Vagina (tissue), 2 donors: ENCODE measurements around the gene ANO10. TPM values are rescaled to one million over a fixed set of nuclear protein-coding genes. Genes with fewer than 3 reads are reported as not detected.

ENCODE experiments used
- DNase-seq, 2 donors: peaks; one replicate each; pipeline ENCODE4 v3.0.0-alpha.2; 2017; ENCODE audit errors: extremely low spot score in 2 of 2
- H3K27ac ChIP-seq: fragments of 200-600 bp; sonication (generic); one replicate; pipeline ENCODE4 v1.5.1; 2019
- H3K27me3 ChIP-seq: fragments of 200-600 bp; sonication (generic); one replicate; pipeline ENCODE4 v1.5.1; 2019
- H3K36me3 ChIP-seq, 2 donors: fragments of 200-600 bp; sonication (generic); one replicate each; pipeline ENCODE4 v1.5.1; 2017 to 2019
- H3K4me1 ChIP-seq: fragments of 200-600 bp; sonication (generic); one replicate; pipeline ENCODE4 v1.5.1; 2019
- H3K4me3 ChIP-seq, 2 donors: fragments of 200-600 bp; sonication (generic); 1 replicate in 1 of 2; 2 replicates in 1 of 2; pipeline ENCODE4 v1.5.1; 2016 to 2019
- H3K9me3 ChIP-seq: fragments of 200-600 bp; sonication (generic); one replicate; pipeline ENCODE4 v1.5.1; 2019
- CTCF ChIP-seq, 3 experiments: fragments of 450-650 bp in 2 of 3; fragments of 200-600 bp in 1 of 3; sonication (generic) in 1 of 3; IDR thresholded peaks; one replicate each; pipeline ENCODE4 v1.5.1; 2017 to 2019; ENCODE audit warnings: antibody characterized with exemption in 3 of 3, mild to moderate bottlenecking in 2 of 3, moderate library complexity in 2 of 3
- POLR2A ChIP-seq, 2 donors: fragments of 450-650 bp; IDR thresholded peaks; one replicate each; pipeline ENCODE4 v1.6.1; 2017; ENCODE audit warnings: antibody characterized with exemption in 2 of 2, mild to moderate bottlenecking in 2 of 2, moderate library complexity in 2 of 2
- POLR2AphosphoS5 ChIP-seq, 2 donors: sonication (generic); formaldehyde crosslinking; IDR thresholded peaks; one replicate each; pipeline ENCODE4 v1.9.0; 2017; ENCODE audit warnings: antibody characterized with exemption in 2 of 2, mild to moderate bottlenecking in 2 of 2, low read depth in 1 of 2; ENCODE audit not compliant: insufficient read depth in 1 of 2
- intact Hi-C: fragments of 100-400 bp; cut with DNase I; formaldehyde crosslinking; loops from one replicate; pipeline ENCODE4 v1.15.1; 2023
- total RNA-seq: library from RNA; depleted of rRNA; stranded (reverse); fragments of >200 nt; gene quantifications from one replicate; pipeline ENCODE4 v1.2.3, GENCODE V29; 2016

Gene ANO10
- total RNA-seq, 1 donor from 2014 or later = 29.0 TPM

DNA sequence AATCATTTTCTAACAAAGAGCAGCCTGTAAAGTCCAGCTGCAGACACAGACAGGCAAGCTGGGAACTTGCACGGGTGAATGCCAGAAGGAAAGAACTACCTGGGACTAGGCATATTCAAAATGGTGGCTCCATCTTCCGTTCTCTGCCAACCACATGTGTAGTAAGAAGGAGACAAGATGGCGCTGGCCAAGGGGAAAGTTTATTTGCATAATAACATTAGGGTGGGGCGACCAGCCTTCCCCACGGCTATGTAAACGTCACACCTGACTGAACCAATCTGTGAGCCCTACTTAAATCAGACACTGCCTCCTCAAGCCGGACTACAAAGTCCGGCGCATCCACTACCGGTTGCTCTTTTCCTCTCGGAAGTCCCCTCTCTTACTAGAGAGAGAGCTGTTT is 204.7 kb downstream of the ANO10 start:
- Histone ChIP-seq H3K9me3 (no peaks in the 10 kb centered on the region), H3K4me1 (no peaks in the 10 kb centered on the region), H3K27ac (no peak overlapping the region), H3K4me3 (no peak overlapping the region), H3K27me3 (no peaks in the 10 kb centered on the region), H3K36me3 (no peaks in the 10 kb centered on the region)
- TF ChIP-seq POLR2AphosphoS5 (IDR thresholded peaks at IDR 0.05; ENCODE audit: insufficient read depth in 1 of 2, low read depth in 1 of 2) = no peak
- TF ChIP-seq POLR2A (IDR thresholded peaks at IDR 0.05) = no peak
- TF ChIP-seq CTCF (IDR thresholded peaks at IDR 0.05) = no peak
- no peak for DNase-seq
- intact Hi-C loops = no loop called here

DNA sequence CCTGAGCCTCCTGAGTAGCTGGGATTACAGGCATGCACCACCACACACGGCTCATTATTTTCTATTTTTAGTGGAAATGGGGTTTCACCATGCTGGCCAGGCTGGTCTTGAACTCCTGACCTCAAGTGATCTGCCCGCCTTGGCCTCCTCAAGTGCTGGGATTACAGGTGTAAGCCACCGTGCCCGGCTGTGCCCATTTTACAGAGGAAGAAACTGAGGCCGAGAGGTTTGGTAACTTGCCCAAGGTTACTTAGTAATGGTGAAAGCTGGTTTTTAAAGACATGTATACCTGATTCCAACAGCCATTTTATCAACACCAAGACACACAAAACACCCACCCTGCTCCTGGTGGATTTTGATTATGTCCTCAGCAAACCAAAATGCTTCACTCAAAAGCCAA is 206.7 kb downstream of the ANO10 start:
- Histone ChIP-seq H3K27ac (no peak overlapping the region), H3K4me3 (no peak overlapping the region), H3K4me1 (no peaks in the 10 kb centered on the region), H3K9me3 (no peaks in the 10 kb centered on the region), H3K36me3 (no peaks in the 10 kb centered on the region), H3K27me3 (no peaks in the 10 kb centered on the region)
- intact Hi-C loops = no loop called here
- no peak for DNase-seq
- TF ChIP-seq CTCF (IDR thresholded peaks at IDR 0.05) = no peak
- no peak for TF ChIP-seq POLR2A (IDR thresholded peaks at IDR 0.05)
- TF ChIP-seq POLR2AphosphoS5 (IDR thresholded peaks at IDR 0.05; ENCODE audit: insufficient read depth in 1 of 2, low read depth in 1 of 2) = no peak

DNA sequence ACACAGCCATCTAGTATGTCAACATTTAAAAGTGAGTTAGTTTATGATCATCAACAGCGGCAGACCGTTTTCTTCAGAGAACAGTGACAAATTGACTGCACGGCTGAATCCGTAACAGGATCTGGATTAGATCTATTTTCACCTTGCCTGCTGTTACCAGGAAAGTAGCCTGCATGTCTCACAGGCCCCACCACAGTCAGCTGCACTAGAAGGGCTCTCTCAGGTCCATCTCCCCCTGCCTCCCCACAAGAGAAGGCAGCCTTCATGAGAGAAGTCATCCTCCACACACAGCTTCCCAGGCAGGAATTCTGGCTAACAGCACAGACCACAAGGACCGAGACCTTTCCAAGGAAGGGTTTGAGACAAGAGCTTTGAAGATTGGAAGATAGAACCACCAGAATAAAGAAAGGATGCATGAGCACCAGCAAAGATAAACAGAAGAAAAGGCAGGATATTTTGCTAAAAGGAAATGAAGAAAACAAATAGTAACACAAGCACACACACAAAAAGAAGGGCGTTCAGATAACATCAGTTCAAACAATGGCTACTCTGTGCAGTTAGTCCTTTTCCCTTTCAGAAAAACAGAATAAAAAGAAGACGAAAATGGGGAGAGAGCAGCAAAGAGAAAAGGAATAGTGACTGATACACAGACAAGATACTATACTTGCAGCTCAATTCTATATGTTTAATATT is 208.0 kb downstream of the ANO10 start:
- Histone ChIP-seq H3K36me3 (no peaks in the 10 kb centered on the region), H3K9me3 (no peaks in the 10 kb centered on the region), H3K4me1 (no peaks in the 10 kb centered on the region), H3K4me3 (no peak overlapping the region), H3K27me3 (no peaks in the 10 kb centered on the region), H3K27ac (no peak overlapping the region)
- no peak for TF ChIP-seq POLR2AphosphoS5 (IDR thresholded peaks at IDR 0.05; ENCODE audit: insufficient read depth in 1 of 2, low read depth in 1 of 2)
- intact Hi-C loops = no loop called here
- DNase-seq = no peak

GRCh38 chr3:43411429-43411828 is 210.4 kb downstream of the ANO10 start:
- H3K36me3 ChIP-seq = no peaks in the 10 kb centered on the region
- no peaks in the 10 kb centered on the region for H3K9me3 ChIP-seq
- intact Hi-C loops = no loop called here
- no peaks in the 10 kb centered on the region for H3K4me1 ChIP-seq
- DNase-seq = no peak
- no peak overlapping the region for H3K4me3 ChIP-seq
- H3K27me3 ChIP-seq = no peaks in the 10 kb centered on the region
- TF ChIP-seq POLR2AphosphoS5 (IDR thresholded peaks at IDR 0.05; ENCODE audit: insufficient read depth in 1 of 2, low read depth in 1 of 2) (no peak), CTCF (IDR thresholded peaks at IDR 0.05) (no peak), POLR2A (IDR thresholded peaks at IDR 0.05) (no peak)
- no peak overlapping the region for H3K27ac ChIP-seq

GRCh38 chr3:43410592-43410991 is 211.2 kb downstream of the ANO10 start:
- DNase-seq = no peak
- H3K36me3 ChIP-seq = no peaks in the 10 kb centered on the region
- H3K27me3 ChIP-seq = no peaks in the 10 kb centered on the region
- no peaks in the 10 kb centered on the region for H3K4me1 ChIP-seq
- no peaks in the 10 kb centered on the region for H3K9me3 ChIP-seq
- H3K27ac ChIP-seq = no peak overlapping the region
- TF ChIP-seq POLR2AphosphoS5 (IDR thresholded peaks at IDR 0.05; ENCODE audit: insufficient read depth in 1 of 2, low read depth in 1 of 2) (no peak), CTCF (IDR thresholded peaks at IDR 0.05) (no peak), POLR2A (IDR thresholded peaks at IDR 0.05) (no peak)
- H3K4me3 ChIP-seq = no peak overlapping the region
- intact Hi-C loops = no loop called here
